GM12878 (cell line): ENCODE measurements around the gene ATP5PB. TPM values are rescaled to one million over a fixed set of nuclear protein-coding genes. Genes with fewer than 3 reads are reported as not detected.

Experiments
- E2F4 ChIP-seq: IDR thresholded peaks from 2 replicates; pipeline ENCODE4 v1.6.1; 2012; ENCODE audit warnings: low read depth, low read length, improper control_type of control experiment
- EED ChIP-seq: sonication (generic); IDR thresholded peaks from 2 replicates; pipeline ENCODE4 v1.6.1; 2016; ENCODE audit warnings: antibody characterized with exemption, low read depth
- FOXK2 ChIP-seq: fragments of 450-650 bp; IDR thresholded peaks from 2 replicates; pipeline ENCODE4 v1.6.1; 2017; ENCODE audit warnings: mild to moderate bottlenecking, moderate library complexity
- IKZF2 ChIP-seq, 2 experiments: fragments of 450-650 bp; IDR thresholded peaks; 2 replicates each; pipeline ENCODE4 v1.6.1; 2017; ENCODE audit warnings: mild to moderate bottlenecking in 2 of 2, moderate library complexity in 2 of 2
- IRF5 ChIP-seq: fragments of 450-650 bp; IDR thresholded peaks from 2 replicates; pipeline ENCODE4 v1.6.1; 2017; ENCODE audit warnings: borderline replicate concordance
- POU2F2 ChIP-seq: IDR thresholded peaks from 3 replicates; pipeline ENCODE4 v1.6.1; 2011; ENCODE audit warnings: low read depth, mild to moderate bottlenecking, low read length, borderline replicate concordance
- SIX5 ChIP-seq: IDR thresholded peaks from 2 replicates; pipeline ENCODE4 v1.6.1; 2011; ENCODE audit warnings: mild to moderate bottlenecking, low read depth, low read length, moderate library complexity; ENCODE audit not compliant: severe bottlenecking
- ZBTB33 ChIP-seq: fragments of 450-650 bp; IDR thresholded peaks from 2 replicates; pipeline ENCODE4 v1.6.1; 2017; ENCODE audit warnings: mild to moderate bottlenecking
- ZZZ3 ChIP-seq: IDR thresholded peaks from 2 replicates; pipeline ENCODE4 v1.6.1; 2011; ENCODE audit warnings: low read depth; ENCODE audit not compliant: control insufficient read depth, insufficient read length
- polyA plus RNA-seq, 11 experiments: library from polyadenylated mRNA; depleted of rRNA in 4 of 11; unstranded in 6 of 11; stranded (reverse) in 5 of 11; fragments of >200 nt; fragmentation: Nextera tagmentation in 4 of 11; fragmentation: Illumina TruSeq in 1 of 11; extraction: Ambion mirVana in 4 of 11; extraction: Trizol in 1 of 11; gene quantifications; 1 replicate in 1 of 11; 2 replicates in 10 of 11; pipeline versions ENCODE4 v1.2.1 to v1.2.3, GENCODE V29; 2011 to 2016; ENCODE audit warnings: inconsistent platforms in 2 of 11, missing spikeins in 2 of 11, low read depth in 1 of 11
- total RNA-seq, 4 experiments: library from RNA; depleted of rRNA in 3 of 4; stranded (reverse); fragments of >200 nt in 3 of 4; fragmentation: Illumina TruSeq in 1 of 4; extraction: Trizol in 1 of 4; gene quantifications; 2 replicates each; pipeline versions ENCODE4 v1.2.1 to v1.2.3, GENCODE V29; 2013 to 2021

Gene ATP5PB
- total and polyA plus RNA-seq, 10 of the 15 experiments (the other 5 are each of a cell fraction or from before 2014, with no cell fraction given): 380 to 1,760 (median 677) TPM

GRCh38 chr1:111490220-111490619 lies 41.0 kb downstream of the ATP5PB start (continued):
- TF ChIP-seq E2F4 (no peak), EED (no peak), IRF5 (no peak), FOXK2 (no peak), ZZZ3 (no peak), IKZF2 (IDR thresholded peaks at IDR 0.05) (no peak), POU2F2 (no peak), SIX5 (no peak), ZBTB33 (no peak)
